Smooth muscle cell (in vitro differentiated cells): ENCODE results near the gene CAMTA1. TPM values are rescaled to one million over a fixed set of nuclear protein-coding genes. Genes with fewer than 3 reads are reported as not detected.

ENCODE experiments used
- DNase-seq: peaks from one replicate; lab custom pipeline; 2025; ENCODE audit not compliant: unreplicated experiment; lab: John Stamatoyannopoulos, UW
- H2AFZ ChIP-seq: fragments of 200-600 bp; sonication (generic); 2 replicates; pipeline ENCODE4 v1.6.0; 2016; ENCODE audit warnings: antibody characterized with exemption, low read depth, mild to moderate bottlenecking
- H3F3A ChIP-seq: fragments of 200-600 bp; sonication (generic); 2 replicates; pipeline ENCODE4 v1.6.0; 2017; ENCODE audit warnings: antibody characterized with exemption, low read depth
- H3K27ac ChIP-seq: fragments of 200-600 bp; sonication (generic); 2 replicates; pipeline ENCODE4 v1.5.1; 2016; ENCODE audit warnings: low read depth, mild to moderate bottlenecking
- H3K27me3 ChIP-seq: fragments of 200-600 bp; sonication (generic); 2 replicates; pipeline ENCODE4 v1.6.1; 2016; ENCODE audit warnings: low read depth, mild to moderate bottlenecking
- H3K36me3 ChIP-seq: fragments of 200-600 bp; sonication (generic); 2 replicates; pipeline ENCODE4 v1.5.1; 2016; ENCODE audit warnings: low read depth
- H3K4me1 ChIP-seq: fragments of 200-600 bp; sonication (generic); 2 replicates; pipeline ENCODE4 v1.5.1; 2016; ENCODE audit warnings: low read depth
- H3K4me2 ChIP-seq: fragments of 200-600 bp; sonication (generic); 2 replicates; pipeline ENCODE4 v1.6.0; 2016; ENCODE audit warnings: mild to moderate bottlenecking
- H3K4me3 ChIP-seq: fragments of 200-600 bp; sonication (generic); 2 replicates; pipeline ENCODE4 v1.5.1; 2016; ENCODE audit warnings: mild to moderate bottlenecking
- H3K79me2 ChIP-seq: fragments of 200-600 bp; sonication (generic); 2 replicates; pipeline ENCODE4 v1.6.0; 2016; ENCODE audit warnings: low read depth, mild to moderate bottlenecking
- H3K9ac ChIP-seq: fragments of 200-600 bp; sonication (generic); 2 replicates; pipeline ENCODE4 v1.6.0; 2016; ENCODE audit warnings: low read depth
- H3K9me3 ChIP-seq: fragments of 200-600 bp; sonication (generic); replicated peaks from 2 replicates; pipeline ENCODE4 v1.5.1; 2016; ENCODE audit warnings: low read depth
- H4K20me1 ChIP-seq: fragments of 200-600 bp; sonication (generic); 2 replicates; pipeline ENCODE4 v1.6.0; 2016; ENCODE audit warnings: low read depth
- CTCF ChIP-seq: fragments of 200-600 bp; sonication (generic); IDR thresholded peaks from 2 replicates; pipeline ENCODE4 v1.5.1; 2017; ENCODE audit warnings: borderline replicate concordance, mild to moderate bottlenecking, antibody characterized with exemption; ENCODE audit not compliant: insufficient read depth, poor library complexity, severe bottlenecking
- WGBS: methylation state at CpG from one replicate; pipeline ENCODE4 v1.1.7; 2016; ENCODE audit warnings: low lambda C conversion rate; 5-methylcytosine and 5-hydroxymethylcytosine counted together
- polyA plus RNA-seq: library from polyadenylated mRNA; unstranded; fragments of >200 nt; fragmentation: Nextera tagmentation; extraction: Ambion mirVana; gene quantifications from 2 replicates; pipeline ENCODE4 v1.2.1, GENCODE V29; 2016
- total RNA-seq: library from RNA; depleted of rRNA; stranded (reverse); fragments of >200 nt; gene quantifications from 2 replicates; pipeline ENCODE4 v1.2.3, GENCODE V29; 2014

The CAMTA1 gene
- total and polyA plus RNA-seq, 2 experiments from 2014 or later: 139 to 145 TPM

GRCh38 chr1:7104339-7104738 is 319.1 kb downstream of the CAMTA1 start:
- TF ChIP-seq CTCF: no peak
- H3K4me1 ChIP-seq: no peaks in the 10 kb centered on the region
- no peaks in the 10 kb centered on the region for H3K27me3 ChIP-seq
- H3K27ac ChIP-seq: no peak overlapping the region
- H3K4me2 ChIP-seq: no peak overlapping the region
- H2AFZ ChIP-seq: no peak overlapping the region
- H3K36me3 ChIP-seq: no peaks in the 10 kb centered on the region
- no peaks in the 10 kb centered on the region for H3K79me2 ChIP-seq
- no peaks in the 10 kb centered on the region for H4K20me1 ChIP-seq
- H3K9ac ChIP-seq: no peak overlapping the region
- WGBS: 68% methylated on average over 2 of the region's 2 CpGs
- no peak overlapping the region for H3K4me3 ChIP-seq
- DNase-seq: no peak
- H3K9me3 ChIP-seq: no peaks in the 10 kb centered on the region
- no peaks in the 10 kb centered on the region for H3F3A ChIP-seq

- Histone ChIP-seq H3K9me3 (no peaks in the 10 kb centered on the region), H3K4me1 (no peaks in the 10 kb centered on the region), H3K27me3 (no peaks in the 10 kb centered on the region), H3F3A (no peaks in the 10 kb centered on the region), H2AFZ (no peak overlapping the region), H3K4me3 (no peak overlapping the region), H3K36me3 (no peaks in the 10 kb centered on the region), H3K9ac (no peak overlapping the region), H3K27ac (no peak overlapping the region), H3K4me2 (no peak overlapping the region), H3K79me2 (no peaks in the 10 kb centered on the region), H4K20me1 (no peaks in the 10 kb centered on the region)
- DNase-seq: no peak
- no peak for TF ChIP-seq CTCF
- 88% methylated on average over 7 of the region's 7 CpGs for WGBS
These were observed 320.0 kb downstream of the CAMTA1 start for GRCh38 chr1:7105269-7105668.

- Histone ChIP-seq H4K20me1 (no peaks in the 10 kb centered on the region), H3K27ac (no peak overlapping the region), H3K9me3 (no peaks in the 10 kb centered on the region), H3K27me3 (no peaks in the 10 kb centered on the region), H3K79me2 (no peaks in the 10 kb centered on the region), H3K9ac (no peak overlapping the region), H3K4me1 (no peaks in the 10 kb centered on the region), H2AFZ (no peak overlapping the region), H3K4me2 (no peak overlapping the region), H3F3A (no peaks in the 10 kb centered on the region), H3K36me3 (no peaks in the 10 kb centered on the region), H3K4me3 (no peak overlapping the region)
- 82% methylated on average over 15 of the region's 15 CpGs for WGBS
- no peak for TF ChIP-seq CTCF
- no peak for DNase-seq
These were observed 321.3 kb downstream of the CAMTA1 start for GRCh38 chr1:7106442-7107108.
